Stimulated activated CD8-positive, alpha-beta memory T cell treated with anti-CD3 and anti-CD28 coated beads, Interleukin-12 subunit alpha, Interleukin-12 subunit beta, amount 100 ng/mL, for 24 hours (primary cell): ENCODE measurements around the gene MYBPH.

Source experiments
- DNase-seq: peaks from one replicate; pipeline ENCODE4 v3.0.0-alpha.2; 2020; ENCODE audit errors: extremely low read depth

MYBPH gene

GRCh38 chr1:203178821-203179666 lies 3.4 kb upstream of the MYBPH start:
- DNase-seq, result no peak

GRCh38 chr1:203178083-203178482 lies 2.5 kb upstream of the MYBPH start:
- no peak for DNase-seq

DNA sequence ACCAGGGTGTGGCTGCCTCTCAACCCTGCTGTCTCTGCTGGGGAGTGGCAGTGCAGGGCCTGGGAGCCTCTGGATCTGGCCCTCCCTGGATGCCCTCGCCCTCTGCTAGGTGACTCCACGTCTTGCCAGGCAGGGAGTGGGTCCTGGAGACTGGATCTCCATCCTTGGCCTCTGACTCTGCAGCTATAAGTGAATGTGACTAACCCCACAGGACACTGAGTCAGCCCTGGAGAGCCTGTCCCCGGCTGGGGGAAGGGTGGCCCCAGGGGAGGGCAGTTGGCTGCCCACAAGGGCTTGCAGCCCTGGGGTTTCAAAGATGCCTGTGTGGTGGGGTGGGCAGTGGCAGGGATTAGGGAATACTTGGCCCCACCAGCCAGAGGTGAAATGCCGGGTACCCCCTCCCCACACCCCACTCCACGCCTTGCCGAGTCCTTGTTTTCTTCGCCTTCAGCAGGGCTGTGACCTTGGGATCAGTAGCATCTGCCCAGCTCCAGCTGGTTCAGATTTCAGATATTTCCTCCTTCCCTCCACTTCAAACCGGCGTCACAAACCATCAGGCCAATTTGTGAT lies 1.9 kb upstream of the MYBPH start:
- no peak for DNase-seq

DNA sequence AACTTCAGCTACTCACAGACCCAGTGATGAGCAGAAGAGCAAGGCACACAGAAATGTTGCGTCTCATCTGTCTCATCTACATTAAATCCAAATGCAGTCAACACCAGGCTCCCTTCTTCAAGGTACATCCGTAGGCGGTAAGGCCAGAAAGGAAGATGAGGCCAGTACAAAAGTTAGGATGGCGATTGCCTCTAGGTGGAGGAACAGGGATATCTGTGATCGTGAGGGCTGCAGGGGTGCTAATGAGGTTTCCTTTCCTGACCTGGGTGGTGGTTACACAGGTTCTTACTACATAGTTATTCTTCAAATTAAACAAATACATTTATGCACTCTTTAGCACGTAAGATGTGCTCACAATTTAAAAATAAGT lies 1.4 kb upstream of the MYBPH start:
- no peak for DNase-seq

GRCh38 chr1:203176273-203177035 lies 828 bp upstream of the MYBPH start:
- DNase-seq, result no peak

- no peak for DNase-seq
These were observed 208 bp upstream of the MYBPH start for GRCh38 chr1:203175827-203176241.

GRCh38 chr1:203174324-203174985 lies 1.2 kb downstream of the MYBPH start:
- DNase-seq, result no peak

DNA sequence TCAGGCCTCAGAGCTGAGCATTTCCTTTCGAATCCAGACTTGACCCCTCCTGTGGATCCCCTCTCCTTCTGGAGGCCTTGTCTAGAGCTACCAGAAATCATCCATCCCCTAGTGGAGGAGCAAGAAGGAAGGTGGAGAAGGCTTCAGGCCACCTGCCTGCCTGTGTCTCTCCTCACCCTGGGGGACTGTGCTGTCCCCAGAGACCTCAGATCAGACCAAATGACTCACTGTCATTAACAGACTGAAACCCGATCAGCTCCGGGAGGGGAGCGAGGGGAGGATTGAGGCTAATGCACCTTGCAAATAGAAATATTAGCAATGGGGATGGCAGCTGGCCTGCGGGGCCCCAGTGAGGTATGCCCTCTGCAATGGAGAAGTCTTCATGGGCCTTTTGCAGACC lies 2.1 kb downstream of the MYBPH start:
- DNase-seq, result no peak

DNA sequence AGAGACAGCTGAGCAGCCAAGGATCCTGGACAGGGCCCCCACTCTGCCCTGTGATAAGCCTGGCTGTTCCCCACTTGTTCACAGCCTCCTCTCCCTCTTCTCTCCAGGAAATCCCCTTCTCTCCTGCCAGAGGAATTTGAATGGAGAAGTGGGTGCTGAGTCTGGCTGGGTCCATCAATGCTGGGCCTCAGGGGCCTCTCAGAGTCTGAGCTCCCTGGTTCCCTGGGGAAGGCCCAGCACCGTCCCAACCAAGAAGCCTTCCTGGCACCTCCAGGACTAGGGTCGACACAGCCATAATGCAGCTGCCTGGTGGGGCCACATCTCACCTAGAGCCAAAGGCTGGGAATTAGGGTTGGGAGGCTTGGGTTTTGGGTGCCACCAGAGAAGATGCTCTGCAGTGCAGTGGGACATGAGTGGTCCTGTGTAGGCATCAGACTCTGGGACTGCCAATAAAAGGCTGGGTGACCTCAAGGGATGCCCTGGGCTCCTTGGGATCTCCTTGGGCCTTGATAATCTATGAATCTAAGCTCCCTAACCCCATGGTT lies 2.5 kb downstream of the MYBPH start:
- no peak for DNase-seq

DNA sequence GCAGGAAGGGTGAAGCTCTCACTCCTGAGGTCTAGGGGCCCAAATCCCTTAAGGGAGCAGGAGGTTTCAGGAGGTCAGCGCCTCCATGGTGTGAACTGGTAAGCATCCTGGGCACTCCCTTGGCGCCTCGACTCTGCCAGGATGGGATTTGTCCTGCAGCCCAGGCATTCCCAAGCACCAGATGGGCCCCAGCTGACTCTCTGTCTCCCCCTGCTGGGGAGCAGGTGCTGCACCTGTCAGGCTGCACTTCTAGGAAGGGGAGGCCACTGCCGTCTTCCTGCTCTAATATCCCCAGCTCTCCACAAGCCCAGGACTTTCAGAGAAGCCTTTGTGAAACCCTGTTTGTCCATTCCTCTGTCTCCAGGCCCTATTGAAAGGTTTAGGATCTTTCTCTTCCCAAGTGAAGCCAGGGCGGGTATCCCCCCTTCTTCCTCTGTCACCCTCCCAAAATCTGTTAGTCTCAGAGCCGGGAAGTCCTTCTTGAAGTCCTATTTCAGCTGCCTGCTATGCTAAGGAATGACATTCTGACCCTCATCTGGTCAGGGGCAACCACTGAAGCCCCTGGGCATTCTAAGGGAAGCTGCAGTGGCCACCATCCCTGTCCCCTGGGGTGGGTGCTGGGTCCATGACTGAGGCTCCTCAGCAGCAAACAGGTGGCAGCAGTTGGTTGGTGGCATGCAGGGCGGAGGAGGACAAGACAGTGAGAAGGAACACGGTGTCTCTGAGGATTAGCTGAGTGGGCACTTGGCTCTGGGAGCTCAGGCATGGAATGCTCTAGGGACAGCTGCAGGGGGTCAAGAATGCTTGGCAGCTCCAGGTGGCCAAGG lies 3.2 kb downstream of the MYBPH start:
- no peak for DNase-seq

DNA sequence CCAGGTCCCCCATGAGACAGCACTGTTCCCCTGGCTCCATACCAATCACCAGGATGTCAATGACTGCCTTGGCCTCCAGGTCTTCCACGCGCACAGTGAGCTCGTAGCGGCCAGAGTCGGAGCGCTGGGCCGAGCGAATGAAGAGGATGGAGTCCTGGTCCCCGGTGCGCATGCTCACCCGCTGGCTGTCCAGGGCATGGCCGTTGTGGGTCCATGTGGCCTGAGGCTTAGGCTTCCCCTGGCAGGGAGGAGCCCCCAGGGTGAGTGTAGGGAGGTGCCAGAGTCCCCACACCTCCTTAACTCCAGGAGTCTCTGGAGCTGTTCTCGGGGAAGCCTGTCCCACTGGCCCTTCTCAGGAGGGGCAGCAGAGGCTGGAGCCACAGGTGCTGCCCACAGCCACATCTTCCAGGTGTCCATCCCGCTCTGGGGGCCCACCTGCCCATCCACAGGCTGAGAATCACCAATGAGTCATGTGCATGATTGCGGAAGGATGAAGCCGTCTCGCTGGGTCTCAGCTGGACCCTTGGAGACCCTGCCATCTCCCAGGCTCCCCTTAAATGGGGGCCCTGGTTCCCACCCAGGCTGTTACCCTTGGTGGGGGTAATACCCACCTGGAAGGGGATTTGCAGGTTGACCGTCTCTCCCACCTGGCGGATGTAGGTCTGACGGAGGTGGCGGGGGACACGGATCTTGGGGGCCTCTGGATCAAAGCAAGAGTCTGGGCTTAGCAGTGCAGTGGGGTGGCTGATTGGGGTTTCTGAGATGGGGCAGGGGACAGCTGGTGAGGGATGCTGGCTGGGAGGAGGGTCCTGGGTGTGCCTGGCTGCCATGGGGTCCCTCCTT lies 4.1 kb downstream of the MYBPH start:
- no peak for DNase-seq

- no peak for DNase-seq
These were observed 4.8 kb downstream of the MYBPH start for GRCh38 chr1:203170625-203171330.

- no peak for DNase-seq
These were observed 5.7 kb downstream of the MYBPH start for GRCh38 chr1:203169770-203170520.

DNA sequence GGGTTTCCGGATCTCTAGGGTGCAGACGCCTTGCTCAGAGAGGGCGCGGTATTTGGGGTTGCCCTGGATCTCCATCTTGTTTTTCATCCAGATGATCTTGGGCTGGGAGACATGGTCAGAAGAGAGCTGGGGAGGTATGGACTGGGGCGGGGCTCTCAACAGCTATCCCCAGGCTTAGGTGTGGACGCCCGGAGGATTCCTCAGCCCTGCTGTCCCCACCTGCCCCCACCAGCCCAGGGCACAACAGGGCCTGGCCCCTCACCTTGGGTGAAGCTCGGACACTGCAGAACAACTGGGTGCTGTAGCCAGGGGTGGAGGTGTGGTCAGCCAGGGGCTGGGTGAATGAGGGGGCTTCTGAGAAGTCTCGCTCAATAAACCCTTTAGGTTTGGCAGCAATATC lies 6.6 kb downstream of the MYBPH start:
- DNase-seq, result no peak

GRCh38 chr1:203168256-203168786 lies 7.3 kb downstream of the MYBPH start:
- DNase-seq, result no peak

GRCh38 chr1:203167913-203168200 lies 7.8 kb downstream of the MYBPH start:
- no peak for DNase-seq

DNA sequence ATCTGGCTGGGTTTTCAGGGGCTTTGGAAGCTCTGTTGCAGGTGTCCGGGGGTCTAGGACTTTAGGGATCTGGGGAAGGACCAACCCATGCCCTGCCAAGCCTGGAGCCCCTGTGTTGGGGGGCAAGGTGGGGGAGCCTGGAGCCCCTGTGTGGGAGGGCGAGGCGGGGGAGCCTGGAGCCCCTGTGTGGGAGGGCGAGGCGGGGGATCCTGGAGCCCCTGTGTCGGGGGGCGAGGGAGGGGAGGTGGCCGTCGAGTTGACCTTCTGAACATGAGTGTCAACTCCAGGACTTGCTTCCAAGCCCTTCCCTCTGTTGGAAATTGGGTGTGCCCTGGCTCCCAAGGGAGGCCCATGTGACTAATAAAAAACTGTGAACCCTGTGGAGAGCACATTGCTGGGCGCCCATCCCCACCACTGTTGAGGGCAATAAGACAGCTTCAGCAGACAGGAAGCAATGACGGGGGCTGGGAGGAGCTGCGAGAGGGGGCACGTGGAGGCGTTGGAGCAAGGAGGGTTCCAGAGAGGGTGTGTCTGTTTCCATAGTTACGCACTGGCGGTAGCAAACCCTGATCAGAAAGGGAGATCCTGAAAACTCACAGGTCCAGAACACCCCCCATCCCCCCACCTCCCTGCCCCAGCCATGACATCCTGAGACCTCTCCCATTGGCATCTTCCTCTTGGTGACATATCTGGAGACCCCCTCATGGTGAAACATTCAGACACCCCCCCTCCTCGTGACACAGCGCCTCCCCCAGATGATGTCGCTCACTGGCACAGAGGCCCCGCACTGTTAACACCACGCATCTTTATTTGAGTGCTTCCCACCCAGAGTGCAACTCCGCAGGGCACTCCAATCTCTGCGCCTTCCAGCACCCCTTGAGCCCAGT lies 8.4 kb downstream of the MYBPH start:
- DNase-seq, result no peak
